Common myeloid progenitor, CD34-positive (primary cell): ENCODE results near the gene CDPF1.

ENCODE experiments used
- CTCF ChIA-PET: fragments of 350-600 bp; sonication (Branson Sonifier 250); formaldehyde crosslinking; loops from one replicate; lab custom pipeline; 2021; ENCODE audit warnings: antibody characterized with exemption; lab: Charles Lee
- POLR2A ChIA-PET: fragments of 350-600 bp; sonication (Branson Sonifier 250); formaldehyde crosslinking; loops from one replicate; lab custom pipeline; 2021; ENCODE audit warnings: antibody characterized with exemption; lab: Charles Lee
- DNase-seq, 3 donors: peaks; one replicate each; pipeline versions ENCODE4 v3.0.0 to v3.0.0-alpha.2; 2013
- H3K27ac ChIP-seq, 2 experiments: 1 replicate in 1 of 2; 2 replicates in 1 of 2; pipeline ENCODE4 v1.7.0; 2013; ENCODE audit warnings: inconsistent platforms in 2 of 2, low read length in 2 of 2, mild to moderate bottlenecking in 2 of 2, low read depth in 1 of 2, moderate library complexity in 1 of 2; ENCODE audit not compliant: severe bottlenecking in 2 of 2, insufficient read depth in 1 of 2, poor library complexity in 1 of 2
- H3K27me3 ChIP-seq, 5 experiments: replicated peaks in 2 of 5; 1 replicate in 3 of 5; 2 replicates in 2 of 5; pipeline versions ENCODE4 v1.6.1 to v1.7.0; 2013; ENCODE audit warnings: low read length in 4 of 5, mild to moderate bottlenecking in 2 of 5, moderate library complexity in 2 of 5, inconsistent platforms in 1 of 5; ENCODE audit not compliant: insufficient read depth in 5 of 5, control insufficient read depth in 4 of 5
- H3K36me3 ChIP-seq, 4 experiments: 1 replicate in 2 of 4; 2 replicates in 2 of 4; pipeline versions ENCODE4 v1.6.1 to v1.7.0; 2013; ENCODE audit warnings: low read length in 3 of 4, control low read depth in 1 of 4, mild to moderate bottlenecking in 1 of 4; ENCODE audit not compliant: control insufficient read depth in 4 of 4, insufficient read depth in 4 of 4
- H3K4me1 ChIP-seq, 4 experiments: 1 replicate in 3 of 4; 2 replicates in 1 of 4; pipeline versions ENCODE4 v1.6.1 to v1.7.1; 2013; ENCODE audit warnings: low read length in 3 of 4, mild to moderate bottlenecking in 3 of 4, control low read depth in 1 of 4, inconsistent platforms in 1 of 4, moderate library complexity in 1 of 4; ENCODE audit not compliant: control insufficient read depth in 4 of 4, insufficient read depth in 4 of 4; ENCODE audit errors: control extremely low read depth in 1 of 4
- H3K4me3 ChIP-seq, 7 experiments: 1 replicate in 4 of 7; 2 replicates in 3 of 7; pipeline versions ENCODE4 v1.5.1 to v1.7.0; 2013; ENCODE audit warnings: mild to moderate bottlenecking in 7 of 7, low read length in 6 of 7, moderate library complexity in 6 of 7, inconsistent platforms in 2 of 7, low read depth in 2 of 7, control low read depth in 1 of 7; ENCODE audit not compliant: insufficient read depth in 4 of 7, control insufficient read depth in 1 of 7; ENCODE audit errors: extremely low read depth in 1 of 7
- H3K9me3 ChIP-seq, 5 experiments: 1 replicate in 4 of 5; 2 replicates in 1 of 5; pipeline versions ENCODE4 v1.6.1 to v1.7.1; 2013; ENCODE audit warnings: low read length in 4 of 5, mild to moderate bottlenecking in 2 of 5, inconsistent platforms in 1 of 5, low read depth in 1 of 5, moderate library complexity in 1 of 5; ENCODE audit not compliant: control insufficient read depth in 4 of 5, insufficient read depth in 2 of 5; ENCODE audit errors: control extremely low read depth in 1 of 5
- WGBS: methylation state at CpG from one replicate; pipeline ENCODE4 v1.1.5; 2013; ENCODE audit not compliant: insufficient coverage; 5-methylcytosine and 5-hydroxymethylcytosine counted together

The CDPF1 gene

GRCh38 chr22:46275455-46276122 is 25.5 kb upstream of the CDPF1 start:
- H3K27me3 ChIP-seq = no peaks in the 10 kb centered on the region
- H3K4me3 ChIP-seq = no peak overlapping the region
- no peaks in the 10 kb centered on the region for H3K4me1 ChIP-seq
- H3K36me3 ChIP-seq = peaks cover 15 to 71% (median 60%) of the 10 kb centered on the region in 4 experiments
- no peak overlapping the region for H3K27ac ChIP-seq
- ChIA-PET CTCF (interaction anchor here (1.0 to 1.2 kb wide), 2 partner anchors 11 to 40 kb away, joined by 3 read pairs; no protein-coding TSS in a partner anchor), POLR2A (interaction anchor here (0.6 kb wide), 1 partner anchor 10 kb away, joined by 3 read pairs; no protein-coding TSS in a partner anchor)
- no peak for DNase-seq
- 74% methylated on average over 2 of the region's 3 CpGs for WGBS
- peaks cover 0 to 4% (median 0%) of the 10 kb centered on the region in 5 experiments for H3K9me3 ChIP-seq

GRCh38 chr22:46274381-46274780 is 24.3 kb upstream of the CDPF1 start:
- CTCF ChIA-PET = no interaction called here
- Histone ChIP-seq H3K4me1 (no peaks in the 10 kb centered on the region), H3K27ac (no peak overlapping the region), H3K36me3 (peaks cover 12 to 61% (median 52%) of the 10 kb centered on the region in 4 experiments), H3K9me3 (peaks cover 0 to 4% (median 0%) of the 10 kb centered on the region in 5 experiments), H3K4me3 (no peak overlapping the region), H3K27me3 (no peaks in the 10 kb centered on the region)
- POLR2A ChIA-PET = no interaction called here
- no peak for DNase-seq
- WGBS = 98% methylated on average over 8 of the region's 8 CpGs

GRCh38 chr22:46273432-46274148 is 23.5 kb upstream of the CDPF1 start:
- DNase-seq = no peak
- H3K4me1 ChIP-seq = no peaks in the 10 kb centered on the region
- H3K9me3 ChIP-seq = peaks cover 0 to 4% (median 0%) of the 10 kb centered on the region in 5 experiments
- POLR2A ChIA-PET = no interaction called here
- CTCF ChIA-PET = interaction anchor here (2.4 kb wide), 1 partner anchor 12 kb away, joined by 6 read pairs; no protein-coding TSS in a partner anchor
- H3K27me3 ChIP-seq = no peaks in the 10 kb centered on the region
- no peak overlapping the region for H3K4me3 ChIP-seq
- H3K36me3 ChIP-seq = peaks cover 10 to 54% (median 45%) of the 10 kb centered on the region in 4 experiments
- no peak overlapping the region for H3K27ac ChIP-seq
- 98% methylated on average over 11 of the region's 12 CpGs for WGBS

GRCh38 chr22:46272762-46273431 is 22.8 kb upstream of the CDPF1 start:
- no peak for DNase-seq
- POLR2A ChIA-PET = no interaction called here
- no peak overlapping the region for H3K27ac ChIP-seq
- peaks cover 10 to 47% (median 38%) of the 10 kb centered on the region in 4 experiments for H3K36me3 ChIP-seq
- no peak overlapping the region for H3K4me3 ChIP-seq
- H3K4me1 ChIP-seq = peaks cover 0 to 5% (median 5%) of the 10 kb centered on the region in 4 experiments
- CTCF ChIA-PET = interaction anchor here (1.0 to 2.4 kb wide), 2 partner anchors 11 to 28 kb away, joined by 3 to 6 read pairs; no protein-coding TSS in a partner anchor
- 94% methylated on average over 10 of the region's 12 CpGs for WGBS
- H3K9me3 ChIP-seq = peaks cover 0 to 4% (median 0%) of the 10 kb centered on the region in 5 experiments
- H3K27me3 ChIP-seq = no peaks in the 10 kb centered on the region

- no peak for DNase-seq
- ChIA-PET POLR2A (no interaction called here), CTCF (interaction anchor here (1.0 to 2.4 kb wide), 2 partner anchors 11 to 28 kb away, joined by 3 to 6 read pairs; no protein-coding TSS in a partner anchor)
- Histone ChIP-seq H3K4me1 (peaks cover 0 to 9% (median 7%) of the 10 kb centered on the region in 4 experiments), H3K4me3 (no peak overlapping the region), H3K36me3 (peaks cover 10 to 43% (median 35%) of the 10 kb centered on the region in 4 experiments), H3K27ac (no peak overlapping the region), H3K27me3 (no peaks in the 10 kb centered on the region), H3K9me3 (peaks cover 0 to 4% (median 0%) of the 10 kb centered on the region in 5 experiments)
- 100% methylated on average over 5 of the region's 8 CpGs for WGBS
These were observed 22.1 kb upstream of the CDPF1 start for GRCh38 chr22:46272196-46272595.

- WGBS = 97% methylated on average over 11 of the region's 11 CpGs
- ChIA-PET CTCF (interaction anchor here (1.0 to 1.4 kb wide), 4 partner anchors 13 to 274 kb away, joined by 3 to 4 read pairs (median 3); no protein-coding TSS in a partner anchor), POLR2A (no interaction called here)
These were observed 19.5 kb upstream of the CDPF1 start for GRCh38 chr22:46269564-46269963.

More at GRCh38 chr22:46269564-46269963, 19.5 kb upstream of the CDPF1 start:
- peaks cover 0 to 29% (median 20%) of the 10 kb centered on the region in 4 experiments for H3K36me3 ChIP-seq
- H3K27ac ChIP-seq = no peak overlapping the region
- H3K9me3 ChIP-seq = peaks cover 0 to 14% (median 0%) of the 10 kb centered on the region in 5 experiments
- no peak overlapping the region for H3K4me3 ChIP-seq
- H3K27me3 ChIP-seq = peaks cover 0 to 3% (median 0%) of the 10 kb centered on the region in 5 experiments
- DNase-seq = no peak
- peaks cover 0 to 10% (median 7%) of the 10 kb centered on the region in 4 experiments for H3K4me1 ChIP-seq
